Right hindlimb (tissue), 1 donor: ENCODE measurements around the gene SEC16B.

Experiments
- DNase-seq: peaks from one replicate; pipeline ENCODE4 v3.0.0-alpha.2; 2018

Gene SEC16B

GRCh38 chr1:177897998-177898654 is 71.7 kb downstream of the SEC16B start:
- no peak for DNase-seq

- peak; percentile 57 for DNase-seq
Observed at GRCh38 chr1:177897281-177897997, 72.4 kb downstream of the SEC16B start.
